ENCODE measurements around the gene GRIP2.

GRCh38 chr3:14460342-14461005 is 79.7 kb downstream of the GRIP2 start:
- TF ChIP-seq ARNTL (CRISPR knock-in tag; IDR thresholded peaks at IDR 0.05; ENCODE audit: borderline replicate concordance, low read depth) (no peak), PATZ1 (CRISPR knock-in tag; IDR thresholded peaks at IDR 0.05; ENCODE audit: borderline replicate concordance) (no peak), ESRRG (CRISPR knock-in tag; IDR thresholded peaks at IDR 0.05) (no peak), TCF4 (CRISPR knock-in tag; IDR thresholded peaks at IDR 0.05; ENCODE audit: borderline replicate concordance) (no peak), CREB5 (CRISPR knock-in tag; IDR thresholded peaks at IDR 0.05; ENCODE audit: low read depth) (no peak)
